K562 (cell line): ENCODE results near the gene ASIP. TPM values are rescaled to one million over a fixed set of nuclear protein-coding genes. Genes with fewer than 3 reads are reported as not detected.
A peak's percentile ranks its signal among the peaks of the same experiment; 100 is the strongest.

Experiments
- ARID3A ChIP-seq: IDR thresholded peaks from 2 replicates; pipeline ENCODE4 v1.6.1; 2012; ENCODE audit warnings: low read depth, low read length, improper control_type of control experiment, borderline replicate concordance
- ATF4 ChIP-seq: fragments of 450-650 bp; formaldehyde crosslinking; IDR thresholded peaks from 2 replicates; pipeline ENCODE4 v1.4.0; 2022; ENCODE audit warnings: mild to moderate bottlenecking, moderate library complexity
- CEBPG ChIP-seq, 3 experiments: fragments of 200-800 bp in 1 of 3; sonication (Bioruptor generic) in 1 of 3; sonication (generic) in 1 of 3; formaldehyde crosslinking in 1 of 3; IDR thresholded peaks in 2 of 3; conservative IDR thresholded peaks in 1 of 3; 2 replicates each; pipeline versions ENCODE4 v1.6.1 to v1.8.0; 2016 to 2022; ENCODE audit warnings: missing compliant biosample characterization in 2 of 3, missing genetic modification characterization in 2 of 3, mild to moderate bottlenecking in 1 of 3, missing genetic modification reagents in 1 of 3
- DMBX1 ChIP-seq: fragments of 250-450 bp; sonication (Bioruptor Pico); IDR thresholded peaks from 2 replicates; pipeline ENCODE4 v1.8.0; 2022; ENCODE audit warnings: inconsistent platforms, mild to moderate bottlenecking, moderate library complexity, borderline replicate concordance
- FIP1L1 ChIP-seq: fragments of 200-400 bp; formaldehyde crosslinking; IDR thresholded peaks from 2 replicates; pipeline ENCODE4 v1.6.1; 2018; ENCODE audit warnings: mild to moderate bottlenecking, low read depth, low read length; ENCODE audit not compliant: poor library complexity, severe bottlenecking
- HDAC1 ChIP-seq, 2 experiments: fragments of 450-650 bp; IDR thresholded peaks; 2 replicates each; pipeline ENCODE4 v1.6.1; 2016 to 2017; ENCODE audit warnings: inconsistent platforms in 1 of 2, mild to moderate bottlenecking in 1 of 2, moderate library complexity in 1 of 2
- NFE2 ChIP-seq: IDR thresholded peaks from 2 replicates; pipeline ENCODE4 v1.6.1; 2014; ENCODE audit warnings: antibody characterized with exemption, low read depth
- NR1H2 ChIP-seq: sonication (generic); formaldehyde crosslinking; IDR thresholded peaks from 2 replicates; pipeline ENCODE4 v1.4.0; 2020; ENCODE audit warnings: mild to moderate bottlenecking, missing genetic modification reagents
- SP1 ChIP-seq: sonication (generic); formaldehyde crosslinking; IDR thresholded peaks from 2 replicates; pipeline ENCODE4 v1.8.1; 2022; ENCODE audit warnings: mild to moderate bottlenecking, missing genetic modification reagents
- ZBTB17 ChIP-seq: fragments of 450-650 bp; formaldehyde crosslinking; IDR thresholded peaks from 2 replicates; pipeline ENCODE4 v1.4.0; 2020; ENCODE audit warnings: mild to moderate bottlenecking
- ZBTB40 ChIP-seq, 2 experiments: fragments of 450-650 bp in 1 of 2; sonication (generic) in 1 of 2; formaldehyde crosslinking in 1 of 2; IDR thresholded peaks; 2 replicates each; pipeline versions ENCODE4 v1.7.1 to v1.9.0; 2016 to 2022; ENCODE audit warnings: inconsistent platforms in 1 of 2, mild to moderate bottlenecking in 1 of 2, missing genetic modification reagents in 1 of 2
- ZNF655 ChIP-seq: fragments of 250-450 bp; sonication (Bioruptor Pico); IDR thresholded peaks from 2 replicates; pipeline ENCODE4 v1.5.0; 2021
- ZNF696 ChIP-seq: fragments of 250-450 bp; sonication (Bioruptor Pico); conservative IDR thresholded peaks from 2 replicates; pipeline ENCODE4 v1.4.0; 2020; ENCODE audit warnings: mild to moderate bottlenecking, moderate library complexity
- polyA plus RNA-seq, 8 experiments: library from polyadenylated mRNA; depleted of rRNA in 4 of 8; stranded (reverse) in 5 of 8; unstranded in 3 of 8; fragments of >200 nt; fragmentation: Nextera tagmentation in 2 of 8; fragmentation: Illumina TruSeq in 1 of 8; extraction: Ambion mirVana in 2 of 8; extraction: Trizol in 1 of 8; gene quantifications; 2 replicates each; pipeline versions ENCODE4 v1.2.1 to v1.2.3, GENCODE V29; 2011 to 2014; ENCODE audit warnings: inconsistent platforms in 1 of 8, missing spikeins in 1 of 8
- total RNA-seq, 7 experiments: library from RNA; depleted of rRNA in 6 of 7; stranded (reverse); fragments of >200 nt in 6 of 7; fragmentation: Illumina TruSeq in 2 of 7; extraction: Trizol in 2 of 7; gene quantifications; 2 replicates each; pipeline versions ENCODE4 v1.2.1 to v1.2.3, GENCODE V29; 2011 to 2021; ENCODE audit warnings: low replicate concordance in 1 of 7

The ASIP gene
- total and polyA plus RNA-seq, 9 of the 15 experiments (the other 6 are each of a cell fraction or from before 2014, with no cell fraction given): not detected

GRCh38 chr20:34215711-34216381 lies 25.4 kb upstream of the ASIP start (continued):
- TF ChIP-seq SP1 (CRISPR knock-in tag): no peak
- no peak for TF ChIP-seq NR1H2 (CRISPR knock-in tag)
- no peak for TF ChIP-seq ATF4
- no peak for TF ChIP-seq ZNF696
- TF ChIP-seq NFE2: peak; percentile 72
- TF ChIP-seq ZBTB40 (IDR thresholded peaks at IDR 0.05): no peak
- TF ChIP-seq ZBTB40 (CRISPR knock-in tag; IDR thresholded peaks at IDR 0.05): no peak
- peak; percentile 61 for TF ChIP-seq FIP1L1
- TF ChIP-seq ZBTB17 (CRISPR knock-in tag): no peak
- no peak for TF ChIP-seq CEBPG (CRISPR knock-in tag; IDR thresholded peaks at IDR 0.05)
- TF ChIP-seq CEBPG (tag; conservative IDR thresholded peaks at IDR 0.05 in 1 of 2, IDR thresholded peaks at IDR 0.05 in 1 of 2): no peak
- TF ChIP-seq ZNF655 (CRISPR knock-in tag): no peak
- TF ChIP-seq HDAC1 (IDR thresholded peaks at IDR 0.05): no peak
- TF ChIP-seq DMBX1 (CRISPR knock-in tag): no peak
- no peak for TF ChIP-seq ARID3A
